Measurements from ENCODE around the gene CASP10.
"Not testable (repeated sequence)": the region's sequence is repeated elsewhere in the genome, so short reads cannot be mapped to it uniquely, and the experiment has no call there.

CASP10 gene

DNA sequence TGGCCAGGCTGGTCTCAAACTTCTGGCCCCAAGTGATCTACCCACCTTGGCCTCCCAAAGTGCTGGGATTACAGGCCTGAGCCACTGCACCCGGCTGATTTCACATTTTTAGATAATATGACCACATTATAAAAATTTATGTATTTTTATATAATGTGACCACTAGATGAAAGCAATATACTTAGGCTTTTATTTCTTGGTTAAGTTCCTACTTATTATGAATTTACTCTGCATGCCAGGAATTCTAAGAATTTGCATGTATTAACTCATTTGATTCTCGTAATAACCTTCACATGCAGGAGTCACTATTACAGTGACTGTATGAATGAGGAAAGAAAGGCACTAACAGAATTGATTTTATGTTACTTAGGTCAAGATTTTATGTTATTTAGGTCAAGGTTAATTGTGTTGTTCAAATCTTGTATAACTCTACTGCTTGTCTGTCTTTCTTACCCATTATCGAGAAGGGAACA, 51.8 kb downstream of the CASP10 start:
- ATAC-seq (ENCODE audit: low read depth) (no peak), DNase-seq (ENCODE audit: low spot score) (no peak)
- peak overlapping the region; percentile 44 for H3K4me3 ChIP-seq (ENCODE audit: severe bottlenecking)
- no peaks in the 10 kb centered on the region; the same call in 1 of the 2 replicates for H3K36me3 ChIP-seq (ENCODE audit: low read depth)
- no peak overlapping the region for H3K27ac ChIP-seq (ENCODE audit: poor library complexity, severe bottlenecking)
- no peaks in the 10 kb centered on the region for H3K27me3 ChIP-seq (ENCODE audit: insufficient read depth, poor library complexity, severe bottlenecking)
- TF ChIP-seq, protein P1, sequence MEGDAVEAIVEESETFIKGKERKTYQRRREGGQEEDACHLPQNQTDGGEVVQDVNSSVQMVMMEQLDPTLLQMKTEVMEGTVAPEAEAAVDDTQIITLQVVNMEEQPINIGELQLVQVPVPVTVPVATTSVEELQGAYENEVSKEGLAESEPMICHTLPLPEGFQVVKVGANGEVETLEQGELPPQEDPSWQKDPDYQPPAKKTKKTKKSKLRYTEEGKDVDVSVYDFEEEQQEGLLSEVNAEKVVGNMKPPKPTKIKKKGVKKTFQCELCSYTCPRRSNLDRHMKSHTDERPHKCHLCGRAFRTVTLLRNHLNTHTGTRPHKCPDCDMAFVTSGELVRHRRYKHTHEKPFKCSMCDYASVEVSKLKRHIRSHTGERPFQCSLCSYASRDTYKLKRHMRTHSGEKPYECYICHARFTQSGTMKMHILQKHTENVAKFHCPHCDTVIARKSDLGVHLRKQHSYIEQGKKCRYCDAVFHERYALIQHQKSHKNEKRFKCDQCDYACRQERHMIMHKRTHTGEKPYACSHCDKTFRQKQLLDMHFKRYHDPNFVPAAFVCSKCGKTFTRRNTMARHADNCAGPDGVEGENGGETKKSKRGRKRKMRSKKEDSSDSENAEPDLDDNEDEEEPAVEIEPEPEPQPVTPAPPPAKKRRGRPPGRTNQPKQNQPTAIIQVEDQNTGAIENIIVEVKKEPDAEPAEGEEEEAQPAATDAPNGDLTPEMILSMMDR (IDR thresholded peaks at IDR 0.05; ENCODE audit: poor library complexity, severe bottlenecking) = no peak
- H3K4me1 ChIP-seq (ENCODE audit: insufficient read depth, poor library complexity, severe bottlenecking) = peaks cover 22% of the 10 kb centered on the region
- H3K9me3 ChIP-seq (ENCODE audit: severe bottlenecking) = no peaks in the 10 kb centered on the region

DNA sequence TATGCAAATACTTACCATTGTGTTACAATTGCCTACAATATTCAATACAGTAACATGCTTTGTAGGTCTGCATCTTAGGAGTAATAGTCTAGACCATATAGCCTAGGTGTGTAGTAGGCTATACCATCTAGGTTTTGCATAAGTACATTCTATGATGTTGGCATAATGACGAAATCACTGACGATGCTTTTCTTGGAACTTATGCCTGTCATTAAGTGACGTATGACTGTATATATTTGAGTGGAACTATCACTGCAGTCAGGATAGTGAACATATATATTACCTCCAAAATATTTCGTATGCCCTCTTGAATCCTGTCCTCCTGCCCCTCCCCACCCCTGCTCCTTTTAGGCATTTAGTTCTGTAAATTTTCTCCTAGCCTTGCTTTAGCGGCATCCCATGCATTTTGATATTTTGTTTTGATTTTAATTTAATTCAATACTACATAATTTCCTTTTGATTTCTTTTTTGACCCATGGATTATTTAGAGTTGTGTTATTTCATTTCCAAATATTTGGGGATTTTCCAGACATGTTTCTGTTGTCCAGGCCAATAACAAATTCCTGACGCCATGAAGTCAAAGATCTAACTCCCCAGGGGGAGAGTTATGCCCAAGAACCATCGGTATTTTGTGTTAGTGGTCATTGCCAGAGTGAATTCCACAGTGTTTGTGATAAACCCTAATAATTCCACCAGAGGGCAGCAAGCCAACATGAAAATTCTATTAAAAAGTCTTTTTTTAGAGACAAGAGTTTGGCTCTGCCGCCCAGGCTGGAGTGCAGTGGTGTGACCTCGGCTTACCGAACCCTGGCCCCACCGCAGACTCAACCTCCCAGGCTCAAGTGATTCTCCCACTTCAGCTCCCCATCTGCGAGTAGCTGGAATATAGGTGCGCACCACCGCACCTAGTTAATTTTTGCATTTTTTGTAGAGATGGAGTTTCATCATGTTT, 53.2 kb downstream of the CASP10 start:
- TF ChIP-seq, protein P1 (IDR thresholded peaks at IDR 0.05; ENCODE audit: poor library complexity, severe bottlenecking) = peak; percentile 85
- peaks cover 9% of the 10 kb centered on the region for H3K36me3 ChIP-seq (ENCODE audit: low read depth)
- H3K27me3 ChIP-seq (ENCODE audit: insufficient read depth, poor library complexity, severe bottlenecking) = no peaks in the 10 kb centered on the region
- H3K27ac ChIP-seq (ENCODE audit: poor library complexity, severe bottlenecking) = no peak overlapping the region
- H3K4me3 ChIP-seq (ENCODE audit: severe bottlenecking) = no peak overlapping the region
- H3K9me3 ChIP-seq (ENCODE audit: severe bottlenecking) = no peaks in the 10 kb centered on the region
- ATAC-seq (ENCODE audit: low read depth) (peak; percentile 40), DNase-seq (ENCODE audit: low spot score) (no peak)
- H3K4me1 ChIP-seq (ENCODE audit: insufficient read depth, poor library complexity, severe bottlenecking) = peaks cover 22% of the 10 kb centered on the region

GRCh38 chr2:201237486-201238123, 54.7 kb downstream of the CASP10 start:
- no peaks in the 10 kb centered on the region for H3K27me3 ChIP-seq (ENCODE audit: insufficient read depth, poor library complexity, severe bottlenecking)
- peaks cover 14% of the 10 kb centered on the region for H3K4me1 ChIP-seq (ENCODE audit: insufficient read depth, poor library complexity, severe bottlenecking)
- TF ChIP-seq, protein P1 (IDR thresholded peaks at IDR 0.05; ENCODE audit: poor library complexity, severe bottlenecking) = no peak
- no peaks in the 10 kb centered on the region for H3K9me3 ChIP-seq (ENCODE audit: severe bottlenecking)
- no peak overlapping the region for H3K4me3 ChIP-seq (ENCODE audit: severe bottlenecking)
- H3K27ac ChIP-seq (ENCODE audit: poor library complexity, severe bottlenecking) = no peak overlapping the region
- ATAC-seq (ENCODE audit: low read depth) (no peak), DNase-seq (ENCODE audit: low spot score) (no peak)
- peaks cover 9% of the 10 kb centered on the region for H3K36me3 ChIP-seq (ENCODE audit: low read depth)

DNA sequence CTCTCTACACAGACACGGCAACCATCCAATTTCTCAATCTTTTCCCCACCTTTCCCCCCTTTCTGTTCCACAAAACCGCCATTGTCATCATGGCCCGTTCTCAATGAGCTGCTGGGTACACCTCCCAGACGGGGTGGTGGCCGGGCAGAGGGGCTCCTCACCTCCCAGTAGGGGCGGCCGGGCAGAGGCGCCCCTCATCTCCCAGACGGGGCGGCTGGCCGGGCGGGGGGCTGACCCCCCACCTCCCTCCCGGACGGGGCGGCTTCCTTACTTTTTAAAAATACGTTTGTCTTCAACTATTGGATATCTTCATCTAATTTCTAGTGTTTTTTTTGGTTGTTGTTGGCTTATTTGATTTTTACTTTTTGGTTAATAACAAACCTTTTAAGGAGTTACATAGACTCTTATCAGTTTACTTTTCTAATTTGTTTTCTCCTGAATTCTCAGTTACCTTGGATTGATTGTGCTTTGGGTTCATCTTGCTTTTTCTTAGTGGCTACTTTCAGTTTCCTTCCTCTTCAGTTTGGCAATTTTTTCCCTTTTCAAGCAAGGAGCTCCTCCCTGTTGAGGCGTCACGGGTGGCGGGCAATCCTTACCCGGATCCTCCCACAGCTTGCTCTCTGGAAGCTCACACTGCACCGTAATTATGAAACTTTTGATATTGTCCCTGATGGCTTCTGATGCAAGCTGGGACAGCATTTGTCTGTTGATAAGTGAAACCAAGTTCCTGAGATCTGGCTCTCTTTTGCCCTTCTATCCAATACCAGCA, 56.4 kb downstream of the CASP10 start:
- H3K27me3 ChIP-seq (ENCODE audit: insufficient read depth, poor library complexity, severe bottlenecking); H3K27ac ChIP-seq (ENCODE audit: poor library complexity, severe bottlenecking); ATAC-seq (ENCODE audit: low read depth); H3K9me3 ChIP-seq (ENCODE audit: severe bottlenecking); H3K4me3 ChIP-seq (ENCODE audit: severe bottlenecking); H3K4me1 ChIP-seq (ENCODE audit: insufficient read depth, poor library complexity, severe bottlenecking); DNase-seq (ENCODE audit: low spot score); H3K36me3 ChIP-seq (ENCODE audit: low read depth): not testable (repeated sequence)

Measured in RWPE2 (cell line).